SU-DHL-6 (cell line): ENCODE measurements around the gene SLCO4A1.

Experiments used
- H2AFZ ChIP-seq: fragments of 200-600 bp; sonication (generic); 2 replicates; pipeline ENCODE4 v1.6.1; 2014; ENCODE audit warnings: low read depth, mild to moderate bottlenecking, moderate library complexity, mixed read lengths, antibody characterized with exemption, low read length; ENCODE audit not compliant: severe bottlenecking
- H3F3A ChIP-seq: fragments of 200-600 bp; shearing (Covaris generic); 2 replicates; pipeline ENCODE4 v1.6.0; 2016; ENCODE audit warnings: antibody characterized with exemption, mild to moderate bottlenecking; ENCODE audit not compliant: insufficient read depth
- H3K27ac ChIP-seq: fragments of 200-600 bp; sonication (generic); 2 replicates; pipeline ENCODE4 v1.5.1; 2016; ENCODE audit warnings: low read depth, mild to moderate bottlenecking, low read length, moderate library complexity, mixed read lengths
- H3K27me3 ChIP-seq: fragments of 200-600 bp; sonication (generic), shearing (Covaris generic); 2 replicates; pipeline ENCODE4 v1.6.0; 2014; ENCODE audit warnings: mild to moderate bottlenecking, low read length
- H3K36me3 ChIP-seq: fragments of 200-600 bp; sonication (generic); 2 replicates; pipeline ENCODE4 v1.6.1; 2014; ENCODE audit warnings: mild to moderate bottlenecking, low read length, mixed read lengths
- H3K4me2 ChIP-seq: fragments of 300-600, 200-600 bp; shearing (Covaris generic), sonication (generic); 2 replicates; pipeline ENCODE4 v1.6.0; 2014; ENCODE audit warnings: low read length, low read depth, mild to moderate bottlenecking; ENCODE audit not compliant: poor library complexity, severe bottlenecking
- H3K4me3 ChIP-seq: fragments of 200-600 bp; sonication (generic); 2 replicates; pipeline ENCODE4 v1.5.1; 2014; ENCODE audit warnings: antibody characterized with exemption, low read length, mild to moderate bottlenecking, mixed read lengths; ENCODE audit not compliant: insufficient read depth, poor library complexity, severe bottlenecking
- H3K79me2 ChIP-seq: fragments of 200-600 bp; sonication (generic); 2 replicates; pipeline ENCODE4 v1.6.1; 2014; ENCODE audit warnings: mild to moderate bottlenecking, low read length, moderate library complexity; ENCODE audit not compliant: insufficient read depth
- H3K9ac ChIP-seq: fragments of 200-600 bp; sonication (generic); 2 replicates; pipeline ENCODE4 v1.7.0; 2014; ENCODE audit warnings: mild to moderate bottlenecking, low read length
- H3K9me2 ChIP-seq: fragments of 200-600 bp; sonication (generic); replicated peaks from 2 replicates; pipeline ENCODE4 v1.6.1; 2014; ENCODE audit warnings: low read length; ENCODE audit not compliant: insufficient read depth
- H3K9me3 ChIP-seq: fragments of 200-600 bp; sonication (generic); 2 replicates; pipeline ENCODE4 v1.6.1; 2014; ENCODE audit warnings: low read length, mixed read lengths; ENCODE audit not compliant: insufficient read depth
- H4K20me1 ChIP-seq: fragments of 200-600 bp; sonication (generic); 2 replicates; pipeline ENCODE4 v1.6.1; 2014; ENCODE audit warnings: low read depth, mild to moderate bottlenecking, antibody characterized with exemption, low read length, moderate library complexity, mixed read lengths
- CTCF ChIP-seq: fragments of 200-600 bp; sonication (generic); IDR thresholded peaks from one replicate; pipeline ENCODE4 v1.5.1; 2017; ENCODE audit warnings: antibody characterized with exemption, mild to moderate bottlenecking, low read length, moderate library complexity; ENCODE audit not compliant: insufficient read depth, poor library complexity, severe bottlenecking
- EZH2phosphoT487 ChIP-seq: fragments of 200-600 bp; sonication (generic), shearing (Covaris generic); conservative IDR thresholded peaks from 2 replicates; pipeline ENCODE4 v1.6.1; 2018; ENCODE audit warnings: mild to moderate bottlenecking, antibody characterized with exemption, low read length, moderate library complexity, mixed read lengths

The SLCO4A1 gene

GRCh38 chr20:62710221-62710885 is 68.0 kb downstream of the SLCO4A1 start:
- Histone ChIP-seq H3K27ac (no peak overlapping the region), H3F3A (no peaks in the 10 kb centered on the region), H2AFZ (no peak overlapping the region), H3K9me3 (no peaks in the 10 kb centered on the region), H4K20me1 (no peaks in the 10 kb centered on the region), H3K4me2 (no peak overlapping the region), H3K9ac (no peak overlapping the region), H3K36me3 (no peaks in the 10 kb centered on the region), H3K27me3 (no peaks in the 10 kb centered on the region), H3K9me2 (no peaks in the 10 kb centered on the region), H3K79me2 (no peaks in the 10 kb centered on the region), H3K4me3 (no peak overlapping the region)
- TF ChIP-seq CTCF, result no peak
- TF ChIP-seq EZH2phosphoT487, result no peak

DNA sequence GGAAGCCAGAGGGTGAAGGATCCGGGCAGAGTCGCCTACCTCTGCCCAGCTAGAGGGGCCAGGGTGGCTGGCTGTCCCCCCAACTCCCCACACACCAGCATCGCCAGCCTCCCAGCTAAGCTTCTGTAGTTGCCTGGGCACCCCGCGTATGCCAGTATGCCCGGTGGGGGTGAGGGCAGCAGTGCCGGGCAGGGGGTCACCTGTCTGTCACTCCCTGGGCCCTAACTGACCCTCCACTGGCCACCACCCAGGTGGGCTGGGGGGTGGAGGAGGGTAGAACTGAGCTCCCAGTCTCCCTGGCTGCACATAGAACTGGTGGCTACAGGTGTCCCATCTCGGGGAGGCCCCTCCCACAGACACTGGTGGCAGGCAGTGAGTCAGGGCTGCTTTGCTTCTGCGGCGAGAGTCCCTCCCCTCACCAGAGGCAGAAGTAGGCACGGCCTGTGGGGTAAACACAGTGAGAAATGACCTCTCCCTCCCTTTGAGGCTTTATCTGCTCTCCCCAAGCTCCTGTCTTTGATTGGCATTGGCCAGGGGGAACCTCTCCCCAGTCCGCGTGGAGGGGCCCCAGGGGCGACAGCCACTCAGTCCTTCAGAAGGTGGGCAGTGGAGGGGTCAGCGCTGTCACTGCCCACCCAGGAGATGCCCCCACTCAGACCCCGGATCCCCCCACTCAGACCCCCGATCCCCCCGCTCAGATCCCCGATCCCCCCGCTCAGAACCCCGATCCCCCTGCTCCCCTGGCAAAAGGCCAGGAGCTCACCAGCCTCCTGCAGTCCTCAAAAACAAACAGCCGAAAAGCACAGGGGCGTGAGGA is 68.8 kb downstream of the SLCO4A1 start:
- H3K79me2 ChIP-seq, result no peaks in the 10 kb centered on the region
- no peak overlapping the region for H3K4me2 ChIP-seq
- no peak overlapping the region for H3K4me3 ChIP-seq
- TF ChIP-seq CTCF (no peak), EZH2phosphoT487 (no peak)
- no peak overlapping the region for H2AFZ ChIP-seq
- no peak overlapping the region for H3K9ac ChIP-seq
- H3K27me3 ChIP-seq, result no peaks in the 10 kb centered on the region
- H3K9me3 ChIP-seq, result no peaks in the 10 kb centered on the region
- H4K20me1 ChIP-seq, result no peaks in the 10 kb centered on the region
- H3K27ac ChIP-seq, result no peak overlapping the region
- H3K36me3 ChIP-seq, result no peaks in the 10 kb centered on the region
- H3K9me2 ChIP-seq, result no peaks in the 10 kb centered on the region
- H3F3A ChIP-seq, result no peaks in the 10 kb centered on the region

DNA sequence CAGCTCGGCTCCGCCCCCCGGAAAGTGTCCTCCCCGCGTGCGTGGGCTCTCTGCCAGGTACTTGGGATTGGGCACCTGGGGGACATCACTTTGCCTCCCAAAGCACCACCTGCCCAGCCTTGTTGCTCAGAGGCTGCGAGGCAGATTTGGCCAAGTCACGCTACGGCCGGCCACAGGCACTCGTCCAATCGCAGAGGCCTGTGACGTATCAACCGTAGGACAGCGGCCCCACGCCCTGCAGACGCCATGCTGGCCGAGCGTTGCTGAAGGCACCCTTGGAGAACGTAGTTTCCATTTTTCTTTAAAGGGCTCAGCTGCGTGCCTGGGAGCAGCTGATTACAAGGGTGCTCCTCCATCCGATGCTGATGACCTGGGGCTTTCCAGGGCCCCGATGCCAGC is 69.4 kb downstream of the SLCO4A1 start:
- no peak overlapping the region for H3K4me3 ChIP-seq
- H3K79me2 ChIP-seq, result no peaks in the 10 kb centered on the region
- no peaks in the 10 kb centered on the region for H3K9me3 ChIP-seq
- no peak overlapping the region for H3K27ac ChIP-seq
- no peaks in the 10 kb centered on the region for H3K27me3 ChIP-seq
- H3K4me2 ChIP-seq, result no peak overlapping the region
- H4K20me1 ChIP-seq, result no peaks in the 10 kb centered on the region
- H2AFZ ChIP-seq, result no peak overlapping the region
- H3K9me2 ChIP-seq, result no peaks in the 10 kb centered on the region
- TF ChIP-seq CTCF (no peak), EZH2phosphoT487 (no peak)
- H3K9ac ChIP-seq, result no peak overlapping the region
- no peaks in the 10 kb centered on the region for H3K36me3 ChIP-seq
- no peaks in the 10 kb centered on the region for H3F3A ChIP-seq
